ENCODE data around the gene NUTF2. TPM values are rescaled to one million over a fixed set of nuclear protein-coding genes. Genes with fewer than 3 reads are reported as not detected.

The NUTF2 gene
- total RNA-seq, 1 experiment from 2014 or later = 145 TPM

DNA sequence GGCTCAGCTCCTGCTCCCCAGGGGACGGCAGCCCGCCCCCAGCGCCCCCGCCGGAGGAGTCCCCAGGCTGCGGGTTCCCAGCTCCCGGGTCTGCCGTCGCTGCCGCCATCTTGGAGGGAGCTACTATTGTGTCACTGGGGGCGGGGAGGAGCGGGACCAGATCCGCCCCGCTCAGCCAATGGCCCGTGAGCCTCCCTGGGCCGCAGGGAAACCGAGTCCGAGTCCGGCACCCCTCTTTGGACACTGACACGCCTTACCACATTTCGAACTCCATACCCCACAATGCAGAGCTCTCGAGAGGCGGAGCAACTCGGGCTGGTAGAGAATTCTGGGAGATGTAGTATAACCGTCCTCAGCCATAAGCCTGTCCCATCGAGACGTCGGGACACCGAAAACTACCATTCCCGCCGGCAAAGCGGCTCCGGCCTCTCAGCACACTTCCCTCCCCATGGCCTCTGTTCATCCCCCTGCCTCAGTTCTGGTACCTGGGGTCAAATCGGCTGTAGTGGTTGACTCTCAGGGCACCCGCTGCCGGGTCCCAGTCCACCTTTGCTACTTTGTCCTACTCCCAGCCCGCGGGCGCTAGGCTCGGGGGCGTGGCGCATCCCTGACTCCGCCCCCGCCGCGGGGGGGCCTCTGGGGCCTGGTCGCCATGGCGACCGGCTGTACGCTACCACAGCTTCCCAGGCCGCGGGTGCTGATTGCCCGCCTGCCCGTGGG is 40.1 kb upstream of the NUTF2 start, which contains the start of the genes RANBP10 and TSNAXIP1:
Gene RANBP10 (minus strand): TSS at position 133 of the 720 bp plus-strand sequence. CDS start 24 bp downstream, at position 109.
Gene TSNAXIP1 (plus strand): TSS at position 462 of the 720 bp plus-strand sequence. CDS start 261 bp downstream, outside the sequence.
- ChIA-PET POLR2A (interaction anchor here (0.5 to 1.6 kb wide), 11 partner anchors 9 to 217 kb away, joined by 3 to 9 read pairs (median 3); partner anchors contain the start of genes DDX28, DUS2 and NUTF2), CTCF (interaction anchor here (0.6 to 3.0 kb wide), 5 partner anchors 9 to 134 kb away, joined by 3 to 57 read pairs (median 5); no protein-coding TSS in a partner anchor), RAD21 (ENCODE audit: low non-redundant PET in 1 of 2, low total read pairs in 2 of 2, uncharacterized antibody in 2 of 2, unreplicated experiment in 2 of 2) (interaction anchor here in 1 of 2 experiments (1.3 kb wide), 1 partner anchor 134 kb away, joined by 3 read pairs; no protein-coding TSS in a partner anchor)
- no peaks in the 10 kb centered on the region for H3K27me3 ChIP-seq (ENCODE audit: insufficient read depth, low read length)
- intact Hi-C loops (cut with micrococcal nuclease) = loop anchor here (1.0 to 10.0 kb wide), 3 partner anchors 40 to 282 kb away; partner anchors contain the start of genes NUTF2 and RIPOR1
- H3K4me2 ChIP-seq (ENCODE audit: low read length) = peak within 1 kb of the TSS; percentile 93
- H3K27ac ChIP-seq (ENCODE audit: low read depth, low read length) = peak within 1 kb of the TSS; percentile 68
- H2AFZ ChIP-seq (ENCODE audit: low read depth, low read length, poor library complexity, severe bottlenecking) = peak within 1 kb of the TSS; percentile 95
- peaks cover 5 to 6% of the 10 kb centered on the region in 2 experiments; a peak in 2 of 4 replicates for H3K36me3 ChIP-seq (ENCODE audit: control insufficient read depth in 1 of 2, insufficient read depth in 2 of 2, low read length in 2 of 2)
- no peaks in the 10 kb centered on the region for H3K9me3 ChIP-seq (ENCODE audit: control insufficient read depth in 1 of 2, insufficient read depth in 1 of 2, low read depth in 1 of 2, low read length in 2 of 2)
- H3K79me2 ChIP-seq (ENCODE audit: insufficient read depth, low read length) = peaks cover 33% of the 10 kb centered on the region
- TF ChIP-seq, protein P1, sequence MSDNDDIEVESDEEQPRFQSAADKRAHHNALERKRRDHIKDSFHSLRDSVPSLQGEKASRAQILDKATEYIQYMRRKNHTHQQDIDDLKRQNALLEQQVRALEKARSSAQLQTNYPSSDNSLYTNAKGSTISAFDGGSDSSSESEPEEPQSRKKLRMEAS (IDR thresholded peaks at IDR 0.05) = no peak
- TF ChIP-seq POLR2AphosphoS5 (IDR thresholded peaks at IDR 0.05; ENCODE audit: low read depth, low read length) (peak; percentile 96), POLR2A (IDR thresholded peaks at IDR 0.05; ENCODE audit: borderline replicate concordance, extremely low read depth, insufficient read depth, insufficient read length) (peak; percentile 78), EGR1 (IDR thresholded peaks at IDR 0.05; ENCODE audit: low read depth) (peak; percentile 66), YY1 (IDR thresholded peaks at IDR 0.05; ENCODE audit: extremely low read depth, insufficient replicate concordance, low read depth, low read length) (peak; percentile 95), SP1 (IDR thresholded peaks at IDR 0.05; ENCODE audit: low read depth) (peak; percentile 94), EZH2 (IDR thresholded peaks at IDR 0.05) (no peak), JUND (IDR thresholded peaks at IDR 0.05) (no peak), TCF7L2 (IDR thresholded peaks at IDR 0.05; ENCODE audit: borderline replicate concordance, extremely low read depth, insufficient read depth, insufficient read length) (peak; percentile 83)
- TF ChIP-seq, protein P2, sequence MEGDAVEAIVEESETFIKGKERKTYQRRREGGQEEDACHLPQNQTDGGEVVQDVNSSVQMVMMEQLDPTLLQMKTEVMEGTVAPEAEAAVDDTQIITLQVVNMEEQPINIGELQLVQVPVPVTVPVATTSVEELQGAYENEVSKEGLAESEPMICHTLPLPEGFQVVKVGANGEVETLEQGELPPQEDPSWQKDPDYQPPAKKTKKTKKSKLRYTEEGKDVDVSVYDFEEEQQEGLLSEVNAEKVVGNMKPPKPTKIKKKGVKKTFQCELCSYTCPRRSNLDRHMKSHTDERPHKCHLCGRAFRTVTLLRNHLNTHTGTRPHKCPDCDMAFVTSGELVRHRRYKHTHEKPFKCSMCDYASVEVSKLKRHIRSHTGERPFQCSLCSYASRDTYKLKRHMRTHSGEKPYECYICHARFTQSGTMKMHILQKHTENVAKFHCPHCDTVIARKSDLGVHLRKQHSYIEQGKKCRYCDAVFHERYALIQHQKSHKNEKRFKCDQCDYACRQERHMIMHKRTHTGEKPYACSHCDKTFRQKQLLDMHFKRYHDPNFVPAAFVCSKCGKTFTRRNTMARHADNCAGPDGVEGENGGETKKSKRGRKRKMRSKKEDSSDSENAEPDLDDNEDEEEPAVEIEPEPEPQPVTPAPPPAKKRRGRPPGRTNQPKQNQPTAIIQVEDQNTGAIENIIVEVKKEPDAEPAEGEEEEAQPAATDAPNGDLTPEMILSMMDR (IDR thresholded peaks at IDR 0.05 in 2 of 3, conservative IDR thresholded peaks at IDR 0.05 in 1 of 3; ENCODE audit: borderline replicate concordance in 1 of 3, insufficient read depth in 1 of 3, low read depth in 2 of 3, low read length in 2 of 3) = no peak
- BruUV-seq (replicated peaks) = no TSS peak
- H3K4me1 ChIP-seq (ENCODE audit: control insufficient read depth in 1 of 2, insufficient read depth in 2 of 2, low read length in 2 of 2) = peaks cover 12 to 23% of the 10 kb centered on the region in 2 experiments
- peak; percentile 95 for ATAC-seq
- peak within 1 kb of the TSS; percentile 98 to 100 for H3K4me3 ChIP-seq (replicated peaks in 1 of 2; ENCODE audit: low read depth in 1 of 2, low read length in 2 of 2)
- peak within 1 kb of the TSS; percentile 95 for H3K9ac ChIP-seq (ENCODE audit: low read length)
- DNase-seq (ENCODE audit: low read depth, low spot score) = peak; percentile 98
- no peaks in the 10 kb centered on the region for H3K9me2 ChIP-seq (ENCODE audit: insufficient read depth)
- H4K20me1 ChIP-seq (ENCODE audit: insufficient read depth) = no peaks in the 10 kb centered on the region
